Skeletal muscle cell (primary cell): ENCODE measurements around the gene UBAP2L.
A peak's percentile ranks its signal among the peaks of the same experiment; 100 is the strongest.
"Not testable (repeated sequence)": the region's sequence is repeated elsewhere in the genome, so short reads cannot be mapped to it uniquely, and the experiment has no call there.

Experiments
- DNase-seq: peaks from one replicate; pipeline ENCODE4 v3.0.0-alpha.2; 2010; ENCODE audit warnings: low read depth
- H3K4me3 ChIP-seq: 2 replicates; pipeline ENCODE4 v1.5.1; 2011; ENCODE audit warnings: low read depth, mild to moderate bottlenecking, control low read depth, low read length, moderate library complexity

Gene UBAP2L

DNA sequence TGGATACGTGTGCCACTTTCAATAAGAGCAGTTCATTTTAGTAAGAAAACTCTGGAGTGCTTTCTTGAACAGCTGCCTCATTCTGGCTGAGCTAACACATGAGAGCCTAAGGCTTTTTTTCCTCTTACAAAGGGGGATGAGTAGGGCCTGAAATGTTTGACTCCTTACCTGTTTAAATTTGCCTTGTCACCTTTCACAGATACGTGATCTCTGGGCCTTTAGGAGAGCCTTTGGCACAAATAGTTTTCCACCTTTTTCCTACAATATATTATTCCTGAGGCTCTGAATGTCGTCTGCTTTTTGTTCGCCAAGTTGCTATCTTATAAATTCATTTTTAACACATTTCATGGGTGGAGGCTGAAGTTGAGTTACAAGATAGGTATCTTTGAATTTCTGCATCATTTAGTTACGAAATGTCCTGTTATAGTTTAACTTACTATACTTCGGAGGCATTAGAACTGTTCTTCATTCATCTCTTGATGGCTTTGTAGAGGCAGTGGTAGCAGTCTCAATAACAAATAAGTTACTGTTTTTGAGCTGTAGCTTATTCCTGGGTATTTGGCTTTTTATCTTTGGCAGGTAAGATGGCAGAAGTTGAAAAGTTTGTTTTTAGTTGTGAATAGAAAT, 17.2 kb downstream of the UBAP2L start:
- no peak for DNase-seq
- no peak overlapping the region for H3K4me3 ChIP-seq

DNA sequence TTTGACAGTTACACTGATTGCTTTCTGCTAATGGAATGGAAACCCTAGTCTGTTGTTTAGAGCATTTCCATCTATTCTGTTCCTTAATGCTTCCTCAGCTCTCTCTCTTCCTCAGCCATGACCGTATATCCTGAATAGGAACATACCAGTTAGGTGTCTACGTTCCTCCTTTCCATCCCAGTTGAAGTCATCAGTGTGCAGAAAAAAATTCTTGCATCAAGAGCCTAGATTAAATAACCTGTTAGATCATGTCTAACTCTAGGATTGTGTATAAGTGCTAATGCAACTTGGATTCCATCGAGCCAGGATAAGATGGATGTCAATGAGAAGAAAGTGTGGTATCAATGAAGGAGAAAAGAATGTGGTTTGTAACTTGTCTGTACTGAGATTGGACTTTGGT, 18.7 kb downstream of the UBAP2L start:
- H3K4me3 ChIP-seq: no peak overlapping the region
- no peak for DNase-seq

DNA sequence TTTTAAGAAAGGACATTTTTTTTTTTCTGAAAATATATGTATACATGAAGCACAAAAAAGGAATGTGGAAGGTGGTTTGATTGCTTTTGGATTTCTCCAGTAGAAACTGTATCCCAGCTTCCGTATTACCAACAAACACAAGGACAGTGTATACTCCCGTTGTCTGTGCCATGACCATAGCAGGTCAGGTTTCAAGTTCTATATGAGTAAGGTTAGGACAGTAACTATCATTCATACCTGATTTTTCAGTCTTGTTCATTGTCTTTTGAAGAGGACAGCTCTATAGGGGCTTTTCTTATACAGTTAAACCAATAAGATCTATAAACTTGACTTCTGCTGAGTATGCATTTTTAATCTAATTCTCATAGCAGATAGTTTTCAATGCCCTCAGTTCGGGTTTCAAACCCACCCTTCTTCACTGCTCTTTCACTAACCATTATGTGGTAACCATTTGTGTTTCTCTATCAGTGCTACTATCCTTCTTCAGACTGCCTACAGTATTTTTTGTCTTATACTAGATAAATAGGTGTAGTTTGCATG, 19.6 kb downstream of the UBAP2L start:
- no peak overlapping the region for H3K4me3 ChIP-seq
- DNase-seq: no peak

DNA sequence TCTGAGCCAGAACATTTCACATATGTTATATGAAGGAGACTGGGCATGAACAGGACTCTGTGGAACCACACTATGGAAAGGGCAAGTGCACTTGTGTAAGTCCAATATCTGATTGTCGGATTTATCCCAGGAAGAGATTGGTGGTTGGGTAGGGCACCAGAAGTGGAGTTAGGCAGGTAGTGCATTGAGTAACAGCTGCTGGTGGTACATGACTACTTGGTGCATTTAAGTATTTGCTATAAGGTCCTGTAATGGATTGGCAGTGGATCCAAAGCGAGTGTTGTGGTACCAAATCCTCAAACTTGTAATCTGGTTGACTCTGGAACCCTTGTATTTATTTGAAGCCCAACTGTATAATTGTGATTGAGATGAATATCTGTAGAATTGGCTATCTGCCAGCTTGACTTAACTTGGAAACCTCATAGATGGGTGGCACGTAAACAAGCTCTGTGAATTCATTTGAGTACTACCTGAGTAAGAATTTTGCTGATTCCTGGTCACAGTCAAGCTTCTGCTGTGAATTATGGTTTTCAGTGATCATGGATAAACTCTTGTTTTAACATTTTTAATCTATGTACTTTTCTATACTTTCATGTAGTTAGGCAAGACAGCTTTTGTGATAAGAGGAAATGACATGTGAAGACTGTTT, 21.1 kb downstream of the UBAP2L start:
- no peak for DNase-seq

DNA sequence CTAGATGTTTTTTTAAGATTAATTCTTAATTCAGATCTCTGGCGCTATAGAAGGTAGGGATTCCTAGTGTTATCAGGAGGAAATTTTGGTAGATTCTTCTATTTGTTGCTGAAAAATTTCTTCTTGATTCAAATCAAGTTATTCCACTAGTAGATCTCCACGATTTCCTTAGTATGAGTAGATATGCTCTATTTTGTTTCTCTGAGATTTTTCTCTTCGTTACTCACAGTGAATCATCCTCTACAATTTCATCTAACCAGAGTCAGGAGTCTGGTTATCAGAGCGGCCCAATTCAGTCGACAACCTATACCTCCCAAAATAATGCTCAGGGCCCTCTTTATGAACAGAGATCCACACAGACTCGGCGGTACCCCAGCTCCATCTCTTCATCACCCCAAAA, 32.9 kb downstream of the UBAP2L start:
- DNase-seq: no peak
- no peak overlapping the region for H3K4me3 ChIP-seq

More for the DNA sequence above, 21.1 kb downstream of the UBAP2L start:
- H3K4me3 ChIP-seq: no peak overlapping the region

DNA sequence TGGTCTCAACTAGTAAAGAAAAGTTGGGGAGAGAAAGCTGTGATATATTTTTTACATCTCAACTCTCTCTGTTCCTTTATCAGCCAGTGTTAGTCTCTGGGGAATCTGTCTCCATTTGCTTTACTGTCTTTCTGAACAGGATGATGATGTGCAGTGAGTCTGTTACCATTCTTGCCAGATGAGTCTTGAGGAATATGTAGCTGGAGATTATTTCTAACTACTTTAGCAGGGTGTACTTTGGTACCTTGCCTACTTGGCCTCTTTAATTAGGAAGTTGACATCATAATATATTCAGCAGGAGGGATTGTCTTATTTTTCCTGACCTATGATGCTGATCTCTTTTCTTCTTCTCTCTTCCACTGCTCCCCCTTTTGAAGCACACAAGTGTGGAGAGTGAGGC, 35.9 kb downstream of the UBAP2L start:
- no peak for DNase-seq
- no peak overlapping the region for H3K4me3 ChIP-seq

DNA sequence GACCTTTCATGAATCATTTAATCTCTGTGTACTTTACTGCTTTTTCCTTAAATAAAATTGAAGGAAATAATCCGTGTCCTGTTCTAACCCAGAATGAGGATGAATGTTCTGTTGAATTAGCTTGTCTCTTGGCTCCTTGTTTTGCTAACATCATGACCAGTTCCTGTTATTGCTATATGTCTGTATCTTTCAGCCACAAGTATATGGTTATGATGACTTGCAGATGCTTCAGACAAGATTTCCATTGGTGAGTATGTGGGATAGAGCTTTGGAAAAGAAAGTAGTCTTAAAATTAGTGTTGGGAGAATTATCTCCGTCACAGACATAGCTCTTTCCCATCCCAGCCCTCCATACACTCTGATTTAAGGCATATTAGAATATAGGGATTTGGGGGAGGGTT, 38.0 kb downstream of the UBAP2L start:
- no peak for DNase-seq
- H3K4me3 ChIP-seq: no peak overlapping the region

DNA sequence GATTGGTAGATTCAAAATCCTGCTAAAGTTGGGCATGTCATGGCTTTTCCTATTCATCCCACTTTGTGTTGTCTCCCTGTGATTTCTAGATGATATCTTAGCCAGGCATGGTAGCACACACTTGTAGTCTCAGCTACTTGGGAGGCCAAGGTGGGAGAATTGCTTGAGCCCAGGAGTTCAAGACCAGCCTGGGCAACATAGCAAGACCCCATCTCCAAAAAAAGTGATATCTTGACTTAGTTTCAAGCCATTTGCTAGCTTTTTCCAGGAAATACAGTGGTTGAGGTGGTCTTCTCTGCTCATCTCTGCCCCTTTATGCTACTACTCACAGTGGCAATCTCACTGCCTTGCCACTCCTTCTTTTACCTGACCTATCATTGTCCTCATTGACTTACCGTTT, 39.4 kb downstream of the UBAP2L start:
- DNase-seq: no peak
- H3K4me3 ChIP-seq: no peak overlapping the region

DNA sequence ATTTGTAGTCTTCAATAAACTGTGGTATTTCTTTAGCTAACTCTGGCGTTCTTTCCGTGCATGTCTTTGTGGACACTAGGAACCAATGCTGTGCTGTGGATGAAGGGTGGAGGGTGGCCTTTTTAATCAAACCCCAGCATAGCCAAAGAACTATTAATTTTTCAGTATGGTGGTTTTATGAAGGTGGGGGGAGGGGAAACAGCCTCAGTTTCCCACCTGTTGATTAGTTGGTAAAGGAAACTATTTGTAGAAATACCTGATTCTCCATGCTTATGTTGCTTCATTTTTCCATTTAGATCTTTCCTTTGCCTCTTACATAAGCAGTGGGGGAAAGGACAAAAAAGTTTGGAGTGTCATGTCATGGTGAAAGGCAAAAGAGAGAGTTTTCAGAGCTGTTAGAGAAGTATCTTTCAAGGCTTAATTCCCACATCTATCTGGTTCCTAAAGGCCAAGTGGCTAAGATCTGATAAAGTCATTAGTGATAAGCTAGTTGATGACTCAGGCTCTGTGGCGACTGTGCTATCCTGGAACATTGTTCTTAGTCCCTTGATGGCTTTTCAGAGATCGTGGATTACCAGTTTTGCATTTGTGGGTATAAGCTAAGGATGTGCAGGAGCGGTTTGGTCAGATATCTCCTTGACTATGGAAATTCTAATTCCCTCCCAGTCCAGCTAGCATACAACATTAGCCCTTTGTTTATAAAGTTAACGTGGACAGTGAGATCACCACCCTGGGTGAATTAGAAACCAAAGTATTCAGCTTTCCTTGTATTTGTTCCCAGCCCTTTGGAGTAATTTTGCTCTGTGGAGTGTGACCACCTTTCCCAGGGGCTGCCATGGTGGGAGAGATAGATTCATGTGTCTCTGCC, 42.9 kb downstream of the UBAP2L start:
- H3K4me3 ChIP-seq: no peak overlapping the region
- DNase-seq: no peak

DNA sequence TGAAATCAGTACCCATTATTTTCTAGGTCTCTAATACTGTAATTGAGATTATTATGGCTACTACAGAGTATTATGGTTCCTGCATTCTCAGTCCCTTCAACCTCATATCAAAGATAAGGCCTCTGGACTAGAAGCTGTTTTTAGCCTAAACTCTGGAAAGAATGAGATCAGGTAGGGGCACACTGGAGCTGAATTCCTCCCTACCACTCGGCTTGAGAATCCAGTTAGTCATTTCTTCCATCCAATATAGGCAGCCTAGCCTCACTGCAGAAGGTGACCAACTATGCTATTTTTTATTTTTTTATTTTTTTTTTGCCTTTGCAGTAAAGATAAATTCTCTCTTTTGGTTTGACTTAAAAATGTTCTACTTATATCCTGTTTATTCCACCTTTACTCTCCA, 43.7 kb downstream of the UBAP2L start:
- H3K4me3 ChIP-seq: no peak overlapping the region
- DNase-seq: no peak

DNA sequence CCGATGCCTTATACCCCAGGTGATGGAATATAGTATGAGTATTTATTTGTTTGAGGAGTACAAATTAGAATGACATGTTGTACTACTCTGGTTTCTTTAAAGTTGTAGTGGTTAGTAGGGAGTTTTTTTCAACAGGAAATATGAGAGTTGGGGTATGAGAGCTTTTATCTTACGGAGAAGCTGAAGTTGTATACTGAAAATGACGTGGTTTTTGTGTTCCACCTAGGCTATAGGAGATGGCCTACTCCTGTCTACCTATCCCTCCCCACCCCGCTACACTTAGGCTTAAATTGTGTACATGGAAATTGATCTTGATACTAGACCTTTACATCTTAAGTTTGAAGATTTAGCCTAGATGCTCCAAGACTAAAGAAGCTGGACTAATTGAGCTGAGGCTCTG, 44.8 kb downstream of the UBAP2L start:
- DNase-seq: no peak
- H3K4me3 ChIP-seq: no peak overlapping the region

DNA sequence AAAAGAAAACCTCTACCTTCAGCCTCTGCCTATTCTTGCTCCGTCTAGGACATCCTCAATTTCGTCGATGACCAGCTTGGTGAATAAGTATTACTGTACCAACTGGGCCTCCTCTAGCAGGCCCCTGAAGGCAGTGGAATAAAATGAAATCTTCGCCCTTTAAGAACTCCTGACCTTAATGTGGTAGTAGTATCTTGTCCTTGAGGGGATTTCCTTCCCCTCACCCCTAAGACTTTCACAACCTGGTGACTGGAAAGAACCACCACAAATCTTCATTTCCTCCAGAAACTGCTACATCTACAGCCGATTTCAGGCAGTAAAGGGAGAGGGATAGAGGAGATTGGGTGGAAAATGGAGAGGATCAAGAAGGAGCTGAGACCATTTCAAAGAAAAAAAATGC, 50.1 kb downstream of the UBAP2L start:
- no peak for DNase-seq
- H3K4me3 ChIP-seq: no peak overlapping the region

DNA sequence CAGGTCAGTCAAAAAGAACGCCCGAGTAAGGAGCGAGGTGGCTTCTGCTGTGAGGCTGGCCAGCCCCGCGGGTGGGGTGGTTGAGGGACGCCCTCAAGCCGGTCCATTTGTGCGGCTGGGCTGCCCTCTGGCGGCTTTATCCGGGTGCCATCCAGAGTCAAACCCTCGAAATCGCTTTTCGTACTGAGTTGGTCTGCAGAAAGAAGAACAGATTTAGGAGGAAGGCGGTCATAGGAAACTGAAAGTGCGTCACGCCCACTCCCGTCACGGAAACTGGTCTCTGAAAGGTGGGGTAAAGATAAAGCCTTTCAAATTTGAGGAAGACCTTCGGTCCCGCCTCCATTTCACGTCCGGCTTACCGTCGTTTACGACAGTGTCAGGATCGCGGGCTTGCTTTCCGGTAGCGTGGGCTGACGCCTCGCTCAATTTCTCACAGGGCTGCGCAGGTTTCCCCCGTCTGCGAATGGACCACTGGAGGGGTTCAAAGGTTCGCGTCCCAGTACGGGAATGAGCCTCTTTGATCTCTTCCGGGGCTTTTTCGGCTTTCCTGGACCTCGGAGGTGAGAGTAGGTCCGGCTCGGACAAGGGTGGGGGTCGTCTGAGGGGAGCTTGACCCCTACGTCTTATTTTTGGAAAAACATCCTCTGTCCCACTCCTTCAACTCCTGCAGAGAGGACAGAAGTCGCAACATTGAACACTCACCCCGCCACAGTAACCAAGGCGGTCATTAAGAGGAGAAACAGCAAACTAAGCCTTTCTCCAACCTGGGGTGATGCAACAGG, 51.7 kb downstream of the UBAP2L start, which contains the start of gene HAX1:
Gene HAX1, plus strand, starts transcription at position 413 of the 782 bp plus-strand sequence. Its CDS starts 95 bp downstream, at position 508.
- peak within 1 kb of the TSS; percentile 73 for H3K4me3 ChIP-seq
- peak; percentile 86 for DNase-seq

DNA sequence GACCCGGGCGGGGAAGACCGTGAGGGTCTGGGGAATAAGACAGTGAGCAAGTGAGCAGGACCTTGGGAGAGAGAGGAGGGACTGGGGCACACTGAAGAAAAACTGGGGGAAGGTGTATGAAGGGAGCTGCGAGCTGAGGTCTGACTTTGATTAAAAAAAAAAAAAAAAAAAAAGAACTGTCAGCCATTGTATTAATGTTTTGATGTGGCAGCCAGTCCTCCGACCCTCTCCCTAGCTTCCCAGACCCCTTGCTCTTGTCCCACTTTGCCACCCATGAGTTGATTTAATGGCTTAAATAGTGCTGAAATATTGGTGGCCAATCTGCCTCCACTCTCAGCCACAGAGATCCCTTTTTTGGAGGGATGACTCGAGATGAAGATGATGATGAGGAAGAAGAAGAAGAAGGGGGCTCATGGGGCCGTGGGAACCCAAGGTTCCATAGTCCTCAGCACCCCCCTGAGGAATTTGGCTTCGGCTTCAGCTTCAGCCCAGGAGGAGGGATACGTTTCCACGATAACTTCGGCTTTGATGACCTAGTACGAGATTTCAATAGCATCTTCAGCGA, 52.3 kb downstream of the UBAP2L start:
- no peak for DNase-seq
- H3K4me3 ChIP-seq: peak overlapping the region; percentile 73

DNA sequence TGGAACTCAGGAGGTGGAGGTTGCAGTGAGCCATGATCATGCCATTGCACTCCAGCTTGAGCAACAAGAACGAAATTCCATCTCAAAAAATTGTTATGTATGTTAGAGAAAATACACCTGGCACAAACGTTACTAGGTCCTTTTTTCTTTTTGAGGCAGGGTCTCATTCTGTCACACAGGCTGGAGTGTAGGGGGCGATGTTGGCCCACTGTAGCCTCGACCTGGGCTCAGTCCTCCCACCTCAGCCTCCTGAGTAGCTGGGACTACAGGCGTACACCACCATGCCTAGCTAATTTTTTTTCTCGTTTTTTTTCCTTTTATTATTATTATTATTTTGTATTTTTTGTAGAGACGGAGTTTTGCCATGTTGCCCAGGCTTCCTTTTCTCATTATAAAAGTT, 56.0 kb downstream of the UBAP2L start:
- H3K4me3 ChIP-seq: no peak overlapping the region
- no peak for DNase-seq

DNA sequence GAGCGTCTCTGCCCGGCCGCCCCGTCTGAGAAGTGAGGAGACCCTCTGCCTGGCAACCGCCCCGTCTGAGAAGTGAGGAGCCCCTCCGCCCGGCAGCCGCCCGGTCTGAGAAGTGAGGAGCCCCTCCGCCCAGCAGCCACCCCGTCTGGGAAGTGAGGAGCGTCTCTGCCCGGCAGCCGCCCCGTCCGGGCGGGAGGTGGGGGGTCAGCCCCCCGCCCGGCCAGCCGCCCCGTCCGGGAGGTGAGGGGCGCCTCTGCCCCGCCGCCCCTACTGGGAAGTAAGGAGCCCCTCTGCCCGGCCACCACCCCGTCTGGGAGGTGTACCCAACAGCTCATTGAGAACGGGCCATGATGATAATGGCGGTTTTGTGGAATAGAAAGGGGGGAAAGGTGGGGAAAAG, 66.8 kb downstream of the UBAP2L start:
- H3K4me3 ChIP-seq, DNase-seq: not testable (repeated sequence)

DNA sequence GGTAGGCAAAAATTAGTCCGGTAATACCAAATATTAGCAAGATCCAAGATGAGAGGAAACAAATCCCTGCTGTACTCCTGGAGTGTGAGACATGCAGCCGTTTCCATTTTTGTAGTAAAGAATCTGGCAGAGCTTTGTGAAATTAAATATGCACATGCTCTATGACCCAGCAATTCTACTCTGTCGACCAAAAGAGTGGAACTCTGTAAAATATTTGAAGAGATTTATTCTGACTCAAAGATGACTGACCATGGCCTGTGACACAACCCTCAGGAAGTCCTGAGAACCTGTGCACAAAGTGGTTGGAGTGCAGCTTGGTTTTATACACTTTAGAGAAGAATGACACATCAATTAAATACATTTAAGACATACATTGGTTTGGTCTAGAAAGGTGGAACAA, 67.9 kb downstream of the UBAP2L start:
- DNase-seq: no peak
- no peak overlapping the region for H3K4me3 ChIP-seq

DNA sequence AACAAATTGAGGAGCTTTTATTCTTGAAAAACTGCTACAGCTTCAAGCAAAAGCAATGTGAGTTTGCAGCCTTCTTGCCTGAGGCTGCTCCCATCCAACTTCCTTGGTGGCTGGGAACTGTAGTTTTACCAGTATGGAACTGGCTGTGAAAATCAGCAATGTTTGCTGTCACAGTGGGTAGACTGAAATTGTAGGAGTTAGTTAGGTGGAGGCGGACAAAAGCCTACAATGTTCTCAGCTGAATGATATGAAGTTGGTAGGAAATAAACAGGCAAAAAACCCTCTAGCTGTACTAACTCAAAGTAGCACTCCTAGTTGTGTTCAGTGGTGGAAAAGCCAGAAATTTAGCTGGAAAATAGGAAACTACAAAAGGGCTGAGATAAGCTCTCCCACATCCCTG, 70.2 kb downstream of the UBAP2L start:
- DNase-seq: no peak
- H3K4me3 ChIP-seq: no peak overlapping the region
